Glutamatergic neuron (in vitro differentiated cells): ENCODE measurements around the gene TMEM108. TPM values are rescaled to one million over a fixed set of nuclear protein-coding genes. Genes with fewer than 3 reads are reported as not detected.

Experiments
- DNase-seq: peaks from one replicate; pipeline ENCODE4 v3.0.0; 2022
- H3K27ac Mint-ChIP-seq: one replicate; pipeline ENCODE4 v1.8.0; 2020; ENCODE audit warnings: mild to moderate bottlenecking, mixed read lengths, inconsistent platforms; ENCODE audit not compliant: unreplicated experiment
- H3K27me3 Mint-ChIP-seq: one replicate; pipeline ENCODE4 v1.8.0; 2020; ENCODE audit warnings: mild to moderate bottlenecking, moderate library complexity, mixed read lengths, inconsistent platforms; ENCODE audit not compliant: unreplicated experiment
- H3K36me3 Mint-ChIP-seq: one replicate; pipeline ENCODE4 v1.8.0; 2020; ENCODE audit warnings: mild to moderate bottlenecking, mixed read lengths, inconsistent platforms; ENCODE audit not compliant: unreplicated experiment
- H3K4me1 Mint-ChIP-seq: one replicate; pipeline ENCODE4 v1.8.0; 2020; ENCODE audit warnings: mild to moderate bottlenecking, low read depth, mixed read lengths, inconsistent platforms; ENCODE audit not compliant: unreplicated experiment
- H3K4me3 Mint-ChIP-seq: one replicate; pipeline ENCODE4 v1.8.0; 2020; ENCODE audit warnings: mild to moderate bottlenecking, mixed read lengths, inconsistent platforms; ENCODE audit not compliant: unreplicated experiment
- H3K9me3 Mint-ChIP-seq: one replicate; pipeline ENCODE4 v1.8.0; 2020; ENCODE audit warnings: mild to moderate bottlenecking, moderate library complexity, mixed read lengths, inconsistent platforms; ENCODE audit not compliant: unreplicated experiment
- total RNA-seq: library from RNA; stranded (reverse); fragmentation: NEBNext Ultra II Directional; extraction: Animal tissue kit (Norgen Biotek cat#: 25700); gene quantifications from one replicate; pipeline ENCODE4 v1.2.1, GENCODE V29; 2021; ENCODE audit not compliant: unreplicated experiment
- TF ChIP-seq, protein P1 (sequence below): fragments of 200-600 bp; sonication (generic); IDR thresholded peaks from one replicate; pipeline ENCODE4 v1.5.0; 2021; ENCODE audit not compliant: partially characterized antibody, unreplicated experiment

TMEM108 gene
- total RNA-seq, 1 donor from 2014 or later, result 9.0 TPM

DNA sequence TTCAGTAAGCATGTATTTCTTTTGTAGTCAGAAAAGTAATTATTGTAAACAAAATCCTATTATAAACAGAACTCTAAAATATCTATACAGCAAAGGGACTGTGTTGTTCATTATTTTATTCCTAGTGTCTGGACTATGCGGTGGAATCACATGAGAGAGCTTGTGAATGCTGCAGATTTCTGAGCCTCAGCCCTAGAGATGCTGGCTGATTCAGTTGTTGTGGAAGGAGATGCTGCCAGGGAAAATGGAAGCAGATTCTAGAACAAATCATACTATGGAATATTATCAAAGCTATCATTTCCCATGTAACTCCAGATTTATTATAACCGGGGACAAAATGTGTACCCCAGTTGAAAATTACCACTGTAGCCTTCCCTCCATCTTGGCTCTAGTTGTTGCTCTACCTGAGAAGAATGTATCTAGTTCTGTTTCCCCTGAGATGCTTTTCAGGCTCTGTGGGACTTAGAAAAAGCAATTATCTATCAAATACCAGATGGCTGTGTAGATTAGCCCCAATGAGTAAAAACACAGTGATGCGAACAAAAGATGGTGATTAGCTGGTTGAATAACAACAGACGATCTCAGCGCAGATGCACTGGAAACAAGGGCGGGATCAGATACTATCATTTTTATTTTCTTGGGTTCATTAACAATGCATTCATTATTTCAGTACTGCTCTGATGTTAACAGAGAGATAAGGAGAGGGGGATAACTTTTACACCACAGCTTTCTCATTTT, 131.3 kb downstream of the TMEM108 start:
- peak overlapping the region; percentile 94 for H3K27ac Mint-ChIP-seq
- TF ChIP-seq, protein P1, sequence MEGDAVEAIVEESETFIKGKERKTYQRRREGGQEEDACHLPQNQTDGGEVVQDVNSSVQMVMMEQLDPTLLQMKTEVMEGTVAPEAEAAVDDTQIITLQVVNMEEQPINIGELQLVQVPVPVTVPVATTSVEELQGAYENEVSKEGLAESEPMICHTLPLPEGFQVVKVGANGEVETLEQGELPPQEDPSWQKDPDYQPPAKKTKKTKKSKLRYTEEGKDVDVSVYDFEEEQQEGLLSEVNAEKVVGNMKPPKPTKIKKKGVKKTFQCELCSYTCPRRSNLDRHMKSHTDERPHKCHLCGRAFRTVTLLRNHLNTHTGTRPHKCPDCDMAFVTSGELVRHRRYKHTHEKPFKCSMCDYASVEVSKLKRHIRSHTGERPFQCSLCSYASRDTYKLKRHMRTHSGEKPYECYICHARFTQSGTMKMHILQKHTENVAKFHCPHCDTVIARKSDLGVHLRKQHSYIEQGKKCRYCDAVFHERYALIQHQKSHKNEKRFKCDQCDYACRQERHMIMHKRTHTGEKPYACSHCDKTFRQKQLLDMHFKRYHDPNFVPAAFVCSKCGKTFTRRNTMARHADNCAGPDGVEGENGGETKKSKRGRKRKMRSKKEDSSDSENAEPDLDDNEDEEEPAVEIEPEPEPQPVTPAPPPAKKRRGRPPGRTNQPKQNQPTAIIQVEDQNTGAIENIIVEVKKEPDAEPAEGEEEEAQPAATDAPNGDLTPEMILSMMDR, result no peak
- H3K9me3 Mint-ChIP-seq, result peaks cover 1% of the 10 kb centered on the region
- DNase-seq, result no peak
- H3K4me1 Mint-ChIP-seq, result peaks cover 11% of the 10 kb centered on the region
- peaks cover 6% of the 10 kb centered on the region for H3K36me3 Mint-ChIP-seq
- H3K27me3 Mint-ChIP-seq, result no peaks in the 10 kb centered on the region
- peak overlapping the region; percentile 72 for H3K4me3 Mint-ChIP-seq

DNA sequence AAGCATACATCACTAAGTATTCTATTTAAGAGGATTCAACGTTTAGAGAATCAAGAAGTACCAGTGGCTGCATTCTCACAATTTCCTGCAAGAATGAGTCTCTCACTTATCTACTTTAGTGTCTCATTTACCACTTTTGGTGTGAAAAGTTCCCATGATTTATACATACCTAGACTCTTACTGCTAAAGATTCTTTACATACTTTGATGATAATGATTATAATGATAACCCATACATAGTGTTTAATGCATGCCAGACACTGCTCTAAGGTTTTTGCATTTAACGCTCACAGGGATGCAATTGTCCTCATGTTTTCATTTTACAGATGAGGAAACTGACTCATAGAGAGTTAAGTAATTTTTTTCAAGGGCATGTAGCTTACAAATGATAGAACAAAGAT, 133.6 kb downstream of the TMEM108 start:
- no peak for DNase-seq
- TF ChIP-seq, protein P1, result no peak
- Mint-ChIP-seq H3K4me3 (no peak overlapping the region), H3K36me3 (peaks cover 5% of the 10 kb centered on the region), H3K27me3 (peaks cover 2% of the 10 kb centered on the region), H3K9me3 (peaks cover 3% of the 10 kb centered on the region), H3K27ac (no peak overlapping the region), H3K4me1 (peaks cover 11% of the 10 kb centered on the region)

- Mint-ChIP-seq H3K36me3 (no peaks in the 10 kb centered on the region), H3K4me1 (no peaks in the 10 kb centered on the region), H3K4me3 (no peak overlapping the region), H3K9me3 (no peaks in the 10 kb centered on the region), H3K27ac (no peak overlapping the region), H3K27me3 (peaks cover under 1% of the 10 kb centered on the region)
- no peak for DNase-seq
- TF ChIP-seq, protein P1, result no peak
These were observed 143.4 kb downstream of the TMEM108 start for GRCh38 chr3:133181392-133182150.

DNA sequence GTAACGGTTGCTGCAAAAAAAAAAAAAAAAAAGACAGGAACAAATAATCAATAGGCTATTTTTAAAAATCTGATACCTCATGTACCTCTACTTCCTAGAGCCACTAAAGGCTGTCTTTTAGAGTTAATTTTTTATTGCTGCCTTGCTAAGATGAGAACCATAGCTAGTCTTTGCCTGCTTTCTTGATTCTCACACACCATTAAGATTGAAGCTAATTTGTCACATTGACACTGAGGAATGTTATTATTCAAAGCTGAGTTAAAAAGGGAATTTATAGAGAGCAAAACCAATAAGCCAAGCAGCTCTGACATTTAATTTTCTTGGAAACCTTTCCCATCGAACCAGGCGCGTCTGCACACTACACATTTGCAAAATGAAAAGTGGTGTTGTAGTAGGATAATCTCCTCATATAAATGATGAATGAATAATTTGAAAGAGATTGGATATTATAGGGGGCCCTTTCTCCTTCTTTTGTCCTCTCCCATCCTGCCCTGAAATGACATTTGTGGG, 149.7 kb downstream of the TMEM108 start:
- DNase-seq, result no peak
- Mint-ChIP-seq H3K4me1 (no peaks in the 10 kb centered on the region), H3K9me3 (no peaks in the 10 kb centered on the region), H3K27me3 (no peaks in the 10 kb centered on the region), H3K4me3 (no peak overlapping the region), H3K36me3 (no peaks in the 10 kb centered on the region), H3K27ac (no peak overlapping the region)
- TF ChIP-seq, protein P1, result no peak

GRCh38 chr3:133188996-133189395, 150.8 kb downstream of the TMEM108 start:
- Mint-ChIP-seq H3K4me3 (no peak overlapping the region), H3K9me3 (no peaks in the 10 kb centered on the region), H3K36me3 (no peaks in the 10 kb centered on the region), H3K4me1 (no peaks in the 10 kb centered on the region), H3K27ac (no peak overlapping the region), H3K27me3 (no peaks in the 10 kb centered on the region)
- TF ChIP-seq, protein P1, result no peak
- no peak for DNase-seq
